ENCODE results near the gene CREG1.

- no peak for TF ChIP-seq POLR2AphosphoS5 (IDR thresholded peaks at IDR 0.05; ENCODE audit: low read depth, low read length)
- no peak for TF ChIP-seq POLR2A (IDR thresholded peaks at IDR 0.05; ENCODE audit: low read depth, low read length)
- no peak for TF ChIP-seq TAF1 (IDR thresholded peaks at IDR 0.05; ENCODE audit: borderline replicate concordance, low read depth, low read length)
These were observed 13.2 kb upstream of the CREG1 start for GRCh38 chr1:167566766-167567165.

All from GM12892 (cell line).